Measurements from ENCODE around the gene PAX6. TPM values are rescaled to one million over a fixed set of nuclear protein-coding genes. Genes with fewer than 3 reads are reported as not detected.

Gene PAX6
- polyA plus RNA-seq, 1 of the 3 experiments (the other 2 are of a cell fraction), result not detected

DNA sequence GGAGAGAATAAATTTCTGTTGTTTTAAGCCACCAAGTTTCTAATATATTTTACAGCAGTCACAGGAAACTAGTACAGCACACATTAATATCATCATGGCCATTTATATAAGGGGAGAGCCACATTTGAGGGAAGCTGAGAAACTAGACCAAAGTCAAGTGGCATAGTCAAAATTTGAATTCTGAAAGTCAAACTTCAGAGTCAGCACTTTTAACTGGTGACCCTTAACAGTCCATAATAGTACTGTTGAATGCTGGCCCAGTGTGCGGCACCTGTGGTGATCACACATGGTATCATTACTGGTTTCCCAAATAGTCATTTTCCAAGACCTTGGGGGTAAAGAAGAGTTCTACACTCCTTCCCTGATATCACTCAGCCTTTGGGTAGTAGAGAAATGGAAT is 44.3 kb upstream of the PAX6 start:
- DNase-seq, result no peak
- Histone ChIP-seq H3K9me3 (no peaks in the 10 kb centered on the region), H3K36me3 (replicated peaks in 1 of 2; ENCODE audit: control insufficient read depth in 1 of 2, insufficient read depth in 2 of 2, low read length in 1 of 2) (no peaks in the 10 kb centered on the region), H3K4me3 (ENCODE audit: low read depth in 2 of 2, low read length in 1 of 2) (no peak overlapping the region), H4K20me1 (ENCODE audit: insufficient read depth) (no peaks in the 10 kb centered on the region), H3K4me1 (ENCODE audit: control insufficient read depth in 1 of 2, insufficient read depth in 2 of 2, low read depth in 1 of 2, low read length in 1 of 2) (no peaks in the 10 kb centered on the region), H3F3A (replicated peaks; ENCODE audit: insufficient read depth) (no peaks in the 10 kb centered on the region), H3K9ac (no peak overlapping the region), H3K4me2 (no peak overlapping the region), H3K27me3 (ENCODE audit: insufficient read depth) (no peaks in the 10 kb centered on the region; the same call in 1 of the 2 replicates), H3K9me2 (no peaks in the 10 kb centered on the region), H2AFZ (ENCODE audit: low read depth) (no peak overlapping the region), H3K27ac (ENCODE audit: low read depth in 2 of 2, low read length in 1 of 2) (no peak overlapping the region), H3K79me2 (ENCODE audit: insufficient read depth) (no peaks in the 10 kb centered on the region)
- POLR2A ChIA-PET, result no interaction called here
- 30% methylated on average over 1 of the region's 1 CpG for WGBS (ENCODE audit: low lambda C conversion rate)
- CTCF ChIA-PET, result interaction anchor here (0.6 to 3.6 kb wide), 3 partner anchors 16 to 610 kb away, joined by 3 to 10 read pairs (median 3); no protein-coding TSS in a partner anchor
- TF ChIP-seq FOXM1 (IDR thresholded peaks at IDR 0.05; ENCODE audit: low read depth) (no peak), USF2 (IDR thresholded peaks at IDR 0.05; ENCODE audit: borderline replicate concordance, low read depth, low read length) (no peak), ELF1 (IDR thresholded peaks at IDR 0.05) (no peak)
- TF ChIP-seq, protein P1, sequence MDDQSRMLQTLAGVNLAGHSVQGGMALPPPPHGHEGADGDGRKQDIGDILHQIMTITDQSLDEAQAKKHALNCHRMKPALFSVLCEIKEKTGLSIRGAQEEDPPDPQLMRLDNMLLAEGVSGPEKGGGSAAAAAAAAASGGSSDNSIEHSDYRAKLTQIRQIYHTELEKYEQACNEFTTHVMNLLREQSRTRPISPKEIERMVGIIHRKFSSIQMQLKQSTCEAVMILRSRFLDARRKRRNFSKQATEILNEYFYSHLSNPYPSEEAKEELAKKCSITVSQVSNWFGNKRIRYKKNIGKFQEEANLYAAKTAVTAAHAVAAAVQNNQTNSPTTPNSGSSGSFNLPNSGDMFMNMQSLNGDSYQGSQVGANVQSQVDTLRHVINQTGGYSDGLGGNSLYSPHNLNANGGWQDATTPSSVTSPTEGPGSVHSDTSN (IDR thresholded peaks at IDR 0.05), result no peak

DNA sequence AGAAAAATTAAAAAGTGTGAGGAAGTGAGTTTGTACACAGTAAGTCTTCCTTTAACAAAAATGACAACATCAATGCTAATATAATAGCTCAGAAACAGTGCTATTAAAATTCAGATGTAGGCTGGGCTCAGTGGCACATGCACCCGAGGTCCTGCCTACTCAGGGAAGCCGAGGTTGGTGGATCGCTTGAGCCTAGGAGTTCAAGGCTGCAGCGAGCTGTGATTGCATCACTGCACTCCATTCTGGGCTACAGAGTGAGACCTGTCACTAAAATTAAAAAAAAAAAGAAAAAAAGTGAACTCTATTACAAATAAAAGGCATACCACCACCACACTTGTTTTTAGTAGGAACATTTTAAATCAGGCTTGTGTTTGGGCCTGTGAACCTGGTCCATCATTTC is 39.2 kb upstream of the PAX6 start:
- no peak overlapping the region for H3K4me3 ChIP-seq (ENCODE audit: low read depth in 2 of 2, low read length in 1 of 2)
- 31% methylated on average over 4 of the region's 4 CpGs for WGBS (ENCODE audit: low lambda C conversion rate)
- H3K9me2 ChIP-seq, result no peaks in the 10 kb centered on the region
- DNase-seq, result no peak
- H3K9me3 ChIP-seq, result no peaks in the 10 kb centered on the region
- 0 out of 2 replicates have a peak, but pooled peaks cover 2% of the 10 kb centered on the region for H3K27me3 ChIP-seq (ENCODE audit: insufficient read depth)
- no peak overlapping the region for H2AFZ ChIP-seq (ENCODE audit: low read depth)
- POLR2A ChIA-PET, result no interaction called here
- H3K36me3 ChIP-seq (replicated peaks in 1 of 2; ENCODE audit: control insufficient read depth in 1 of 2, insufficient read depth in 2 of 2, low read length in 1 of 2), result no peaks in the 10 kb centered on the region
- CTCF ChIA-PET, result interaction anchor here (0.7 kb wide), 1 partner anchor 55 kb away, joined by 3 read pairs; no protein-coding TSS in a partner anchor
- no peaks in the 10 kb centered on the region for H3K4me1 ChIP-seq (ENCODE audit: control insufficient read depth in 1 of 2, insufficient read depth in 2 of 2, low read depth in 1 of 2, low read length in 1 of 2)
- TF ChIP-seq SIN3A (IDR thresholded peaks at IDR 0.05; ENCODE audit: borderline replicate concordance, low read depth, low read length) (no peak), FOSL2 (IDR thresholded peaks at IDR 0.05; ENCODE audit: borderline replicate concordance, low read depth) (no peak), GATA2 (CRISPR knock-in tag; IDR thresholded peaks at IDR 0.05) (no peak), NFIC (IDR thresholded peaks at IDR 0.05; ENCODE audit: borderline replicate concordance) (no peak), POLR2AphosphoS5 (IDR thresholded peaks at IDR 0.05; ENCODE audit: low read depth, low read length) (no peak), RFX5 (IDR thresholded peaks at IDR 0.05; ENCODE audit: low read length) (no peak), YY1 (IDR thresholded peaks at IDR 0.05; ENCODE audit: low read depth) (no peak), FOXM1 (IDR thresholded peaks at IDR 0.05; ENCODE audit: low read depth) (no peak), TEAD4 (IDR thresholded peaks at IDR 0.05; ENCODE audit: borderline replicate concordance, insufficient read depth) (no peak), MAX (IDR thresholded peaks at IDR 0.05; ENCODE audit: low read depth) (no peak), EP300 (IDR thresholded peaks at IDR 0.05; ENCODE audit: borderline replicate concordance in 1 of 2, low read depth in 1 of 2, low read length in 1 of 2) (no peak)
- H3F3A ChIP-seq (replicated peaks; ENCODE audit: insufficient read depth), result no peaks in the 10 kb centered on the region
- H4K20me1 ChIP-seq (ENCODE audit: insufficient read depth), result no peaks in the 10 kb centered on the region
- H3K27ac ChIP-seq (ENCODE audit: low read depth in 2 of 2, low read length in 1 of 2), result no peak overlapping the region
- no peak overlapping the region for H3K4me2 ChIP-seq
- H3K9ac ChIP-seq, result no peak overlapping the region
- no peaks in the 10 kb centered on the region for H3K79me2 ChIP-seq (ENCODE audit: insufficient read depth)
